HG03280 (cell line): ENCODE measurements around the gene HLA-DPA1.

Experiments used
- ATAC-seq: cut with Tn5 transposase; IDR thresholded peaks from one replicate; pipeline ENCODE4 v1.9.1; 2021; ENCODE audit warnings: mild to moderate bottlenecking, moderate library complexity; ENCODE audit not compliant: unreplicated experiment

Gene HLA-DPA1

GRCh38 chr6:33018418-33018817 lies 55.0 kb downstream of the HLA-DPA1 start:
- no peak for ATAC-seq

- no peak for ATAC-seq
These were observed 55.6 kb downstream of the HLA-DPA1 start for GRCh38 chr6:33017694-33018353.

- ATAC-seq, result no peak
These were observed 56.4 kb downstream of the HLA-DPA1 start for GRCh38 chr6:33017018-33017417.

- no peak for ATAC-seq
These were observed 57.7 kb downstream of the HLA-DPA1 start for GRCh38 chr6:33015798-33016197.

- ATAC-seq, result no peak
These were observed 58.4 kb downstream of the HLA-DPA1 start for GRCh38 chr6:33014841-33015634.
